HEK293 (cell line): Measurements from ENCODE around the gene IER2.
A peak's percentile ranks its signal among the peaks of the same experiment; 100 is the strongest.

ENCODE experiments used
- GLI2 ChIP-seq: fragments of 450-650 bp; formaldehyde crosslinking; IDR thresholded peaks from 2 replicates; pipeline ENCODE4; 2017; ENCODE audit warnings: missing biosample characterization, missing genetic modification characterization, low read depth, borderline replicate concordance
- KLF16 ChIP-seq: fragments of 450-650 bp; formaldehyde crosslinking; IDR thresholded peaks from 2 replicates; pipeline ENCODE4 v1.5.1; 2017; ENCODE audit warnings: missing biosample characterization, missing genetic modification characterization
- KLF8 ChIP-seq: fragments of 450-650 bp; formaldehyde crosslinking; IDR thresholded peaks from 2 replicates; pipeline ENCODE4 v1.5.1; 2016; ENCODE audit warnings: missing biosample characterization, missing genetic modification characterization
- OSR2 ChIP-seq: fragments of 450-650 bp; formaldehyde crosslinking; IDR thresholded peaks from 2 replicates; pipeline ENCODE4 v1.5.1; 2016; ENCODE audit warnings: missing biosample characterization, missing genetic modification characterization
- SP2 ChIP-seq: fragments of 450-650 bp; formaldehyde crosslinking; IDR thresholded peaks from 2 replicates; pipeline ENCODE4 v1.5.1; 2016; ENCODE audit warnings: missing biosample characterization, missing genetic modification characterization
- SP3 ChIP-seq: fragments of 450-650 bp; formaldehyde crosslinking; IDR thresholded peaks from 2 replicates; pipeline ENCODE4 v1.5.1; 2016; ENCODE audit warnings: missing biosample characterization, missing genetic modification characterization
- SP7 ChIP-seq: fragments of 450-650 bp; formaldehyde crosslinking; IDR thresholded peaks from 2 replicates; pipeline ENCODE4 v1.5.1; 2016; ENCODE audit warnings: missing biosample characterization, missing genetic modification characterization
- ZBTB8A ChIP-seq: fragments of 450-650 bp; formaldehyde crosslinking; IDR thresholded peaks from 2 replicates; pipeline ENCODE4 v1.5.1; 2016; ENCODE audit warnings: missing biosample characterization, missing genetic modification characterization
- ZIC2 ChIP-seq: fragments of 450-650 bp; formaldehyde crosslinking; IDR thresholded peaks from 2 replicates; pipeline ENCODE4 v1.5.1; 2016; ENCODE audit warnings: missing biosample characterization, missing genetic modification characterization
- ZNF19 ChIP-seq: fragments of 450-650 bp; formaldehyde crosslinking; IDR thresholded peaks from 2 replicates; pipeline ENCODE4; 2016; ENCODE audit warnings: missing biosample characterization, missing genetic modification characterization, low read depth
- ZNF292 ChIP-seq: fragments of 450-650 bp; formaldehyde crosslinking; IDR thresholded peaks from 2 replicates; pipeline ENCODE4 v1.5.1; 2016; ENCODE audit warnings: low read depth, missing biosample characterization, missing genetic modification characterization, borderline replicate concordance
- ZNF302 ChIP-seq: fragments of 450-650 bp; formaldehyde crosslinking; IDR thresholded peaks from 2 replicates; pipeline ENCODE4 v1.5.1; 2016; ENCODE audit warnings: missing biosample characterization, missing genetic modification characterization, low read depth
- ZNF391 ChIP-seq: fragments of 450-650 bp; formaldehyde crosslinking; IDR thresholded peaks from 2 replicates; pipeline ENCODE4 v1.5.1; 2016; ENCODE audit warnings: low read depth, missing biosample characterization, missing genetic modification characterization, borderline replicate concordance
- ZNF433 ChIP-seq: fragments of 450-650 bp; formaldehyde crosslinking; IDR thresholded peaks from 2 replicates; pipeline ENCODE4 v1.5.1; 2016; ENCODE audit warnings: missing biosample characterization, missing genetic modification characterization, low read depth
- ZNF561 ChIP-seq: fragments of 450-650 bp; IDR thresholded peaks from 2 replicates; pipeline ENCODE4 v1.5.1; 2018; ENCODE audit warnings: missing biosample characterization, missing genetic modification characterization, borderline replicate concordance
- ZNF629 ChIP-seq: fragments of 450-650 bp; formaldehyde crosslinking; IDR thresholded peaks from 2 replicates; pipeline ENCODE4 v1.5.1; 2017; ENCODE audit warnings: missing biosample characterization, missing genetic modification characterization
- ZXDB ChIP-seq: fragments of 450-650 bp; formaldehyde crosslinking; IDR thresholded peaks from 2 replicates; pipeline ENCODE4 v1.5.1; 2016; ENCODE audit warnings: missing biosample characterization, missing genetic modification characterization
- TF ChIP-seq, protein P1 (sequence below): fragments of 450-650 bp; formaldehyde crosslinking; optimal IDR thresholded peaks from 2 replicates; pipeline ENCODE3; 2016; ENCODE audit warnings: missing biosample characterization, mild to moderate bottlenecking, missing genetic modification characterization
- TF ChIP-seq, protein P2 (sequence below): fragments of 450-650 bp; formaldehyde crosslinking; IDR thresholded peaks from 2 replicates; pipeline ENCODE4 v1.5.0; 2017; ENCODE audit warnings: missing biosample characterization, missing genetic modification characterization, borderline replicate concordance
- TF ChIP-seq, protein P3 (sequence below): fragments of 450-650 bp; formaldehyde crosslinking; IDR thresholded peaks from 2 replicates; pipeline ENCODE4 v1.5.1; 2016; ENCODE audit warnings: missing biosample characterization, missing genetic modification characterization
- TF ChIP-seq, protein P4 (sequence below): fragments of 450-650 bp; formaldehyde crosslinking; IDR thresholded peaks from 2 replicates; pipeline ENCODE4 v1.5.1; 2016; ENCODE audit warnings: missing biosample characterization, missing genetic modification characterization
- TF ChIP-seq, protein P5 (sequence below): fragments of 450-650 bp; formaldehyde crosslinking; IDR thresholded peaks from 2 replicates; pipeline ENCODE4 v1.5.1; 2016; ENCODE audit warnings: missing biosample characterization, missing genetic modification characterization
- TF ChIP-seq, protein P6 (sequence below): fragments of 450-650 bp; formaldehyde crosslinking; IDR thresholded peaks from 2 replicates; pipeline ENCODE4 v1.5.1; 2017; ENCODE audit warnings: missing biosample characterization, mild to moderate bottlenecking, missing genetic modification characterization, moderate library complexity

Gene IER2

DNA sequence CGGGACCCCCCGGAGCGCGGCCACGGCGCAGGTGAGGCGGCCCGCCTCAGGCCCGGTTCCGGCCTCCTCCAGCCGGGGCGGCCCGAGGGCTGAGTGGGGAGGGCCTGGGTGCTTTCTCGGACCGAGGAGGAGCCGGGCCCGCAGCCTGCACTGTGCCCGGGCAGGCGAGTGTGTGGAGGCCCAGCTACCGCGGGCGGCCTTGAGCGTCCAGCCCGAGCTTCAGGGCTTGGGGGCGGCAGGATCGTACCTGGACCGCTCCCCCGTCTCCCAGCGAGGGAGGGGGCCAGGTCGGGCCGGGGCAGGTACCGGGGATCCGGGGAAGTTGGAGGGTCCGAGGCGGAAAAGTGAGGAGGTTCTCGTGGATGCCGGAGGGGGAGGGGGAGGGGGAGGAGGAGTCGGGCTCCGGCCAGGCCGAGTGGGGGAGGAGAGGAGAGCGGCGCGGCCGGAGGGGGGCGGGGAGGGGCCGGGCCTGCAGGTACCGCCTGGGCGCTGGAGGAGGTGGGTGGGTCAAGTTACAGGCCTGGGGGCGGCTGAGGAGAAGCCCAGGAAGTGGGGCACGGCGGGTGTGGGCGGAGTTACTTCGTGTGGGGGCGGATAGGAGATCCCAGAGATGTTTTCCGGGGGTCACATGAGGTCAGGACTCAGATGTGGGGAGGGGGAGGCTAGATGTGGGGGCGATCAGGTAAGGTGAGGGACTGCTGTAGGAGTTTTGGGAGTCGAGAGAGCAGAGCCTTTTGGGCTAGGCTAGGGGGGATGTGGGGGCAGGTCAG lies 31.6 kb upstream of the IER2 start (continued):
- no peak for TF ChIP-seq ZNF433 (tag by site-specific recombination)
- TF ChIP-seq SP2 (tag by site-specific recombination), result peak; percentile 85
- peak; percentile 86 for TF ChIP-seq SP3 (tag by site-specific recombination)
- TF ChIP-seq KLF16 (tag by site-specific recombination), result 0 out of 2 replicates have a peak, but pooled peaks have one; percentile 33
- TF ChIP-seq ZXDB (tag by site-specific recombination), result peak; percentile 61; the same call in 1 of the 2 replicates
- TF ChIP-seq, protein P1, sequence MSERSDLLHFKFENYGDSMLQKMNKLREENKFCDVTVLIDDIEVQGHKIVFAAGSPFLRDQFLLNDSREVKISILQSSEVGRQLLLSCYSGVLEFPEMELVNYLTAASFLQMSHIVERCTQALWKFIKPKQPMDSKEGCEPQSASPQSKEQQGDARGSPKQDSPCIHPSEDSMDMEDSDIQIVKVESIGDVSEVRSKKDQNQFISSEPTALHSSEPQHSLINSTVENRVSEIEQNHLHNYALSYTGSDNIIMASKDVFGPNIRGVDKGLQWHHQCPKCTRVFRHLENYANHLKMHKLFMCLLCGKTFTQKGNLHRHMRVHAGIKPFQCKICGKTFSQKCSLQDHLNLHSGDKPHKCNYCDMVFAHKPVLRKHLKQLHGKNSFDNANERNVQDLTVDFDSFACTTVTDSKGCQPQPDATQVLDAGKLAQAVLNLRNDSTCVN (tag by site-specific recombination), result peak; percentile 44
- TF ChIP-seq, protein P2, sequence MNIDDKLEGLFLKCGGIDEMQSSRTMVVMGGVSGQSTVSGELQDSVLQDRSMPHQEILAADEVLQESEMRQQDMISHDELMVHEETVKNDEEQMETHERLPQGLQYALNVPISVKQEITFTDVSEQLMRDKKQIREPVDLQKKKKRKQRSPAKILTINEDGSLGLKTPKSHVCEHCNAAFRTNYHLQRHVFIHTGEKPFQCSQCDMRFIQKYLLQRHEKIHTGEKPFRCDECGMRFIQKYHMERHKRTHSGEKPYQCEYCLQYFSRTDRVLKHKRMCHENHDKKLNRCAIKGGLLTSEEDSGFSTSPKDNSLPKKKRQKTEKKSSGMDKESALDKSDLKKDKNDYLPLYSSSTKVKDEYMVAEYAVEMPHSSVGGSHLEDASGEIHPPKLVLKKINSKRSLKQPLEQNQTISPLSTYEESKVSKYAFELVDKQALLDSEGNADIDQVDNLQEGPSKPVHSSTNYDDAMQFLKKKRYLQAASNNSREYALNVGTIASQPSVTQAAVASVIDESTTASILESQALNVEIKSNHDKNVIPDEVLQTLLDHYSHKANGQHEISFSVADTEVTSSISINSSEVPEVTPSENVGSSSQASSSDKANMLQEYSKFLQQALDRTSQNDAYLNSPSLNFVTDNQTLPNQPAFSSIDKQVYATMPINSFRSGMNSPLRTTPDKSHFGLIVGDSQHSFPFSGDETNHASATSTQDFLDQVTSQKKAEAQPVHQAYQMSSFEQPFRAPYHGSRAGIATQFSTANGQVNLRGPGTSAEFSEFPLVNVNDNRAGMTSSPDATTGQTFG (tag by site-specific recombination), result no peak
- peak; percentile 52; the same call in 1 of the 2 replicates for TF ChIP-seq ZNF391
- TF ChIP-seq ZNF302, result no peak
- TF ChIP-seq ZIC2 (tag by site-specific recombination), result peak; percentile 37; the same call in 1 of the 2 replicates
- TF ChIP-seq KLF8 (tag by site-specific recombination), result peak; percentile 50; the same call in 1 of the 2 replicates
- TF ChIP-seq SP7, result peak; percentile 67
- no peak for TF ChIP-seq OSR2 (tag by site-specific recombination)
- TF ChIP-seq ZNF629 (tag by site-specific recombination), result 0 out of 2 replicates have a peak, but pooled peaks have one; percentile 36
- no peak for TF ChIP-seq ZNF19
- 0 out of 2 replicates have a peak, but pooled peaks have one; percentile 26 for TF ChIP-seq ZNF292 (tag by site-specific recombination)
- no peak; the same call in 1 of the 2 replicates for TF ChIP-seq GLI2 (tag by site-specific recombination)
- TF ChIP-seq, protein P3, sequence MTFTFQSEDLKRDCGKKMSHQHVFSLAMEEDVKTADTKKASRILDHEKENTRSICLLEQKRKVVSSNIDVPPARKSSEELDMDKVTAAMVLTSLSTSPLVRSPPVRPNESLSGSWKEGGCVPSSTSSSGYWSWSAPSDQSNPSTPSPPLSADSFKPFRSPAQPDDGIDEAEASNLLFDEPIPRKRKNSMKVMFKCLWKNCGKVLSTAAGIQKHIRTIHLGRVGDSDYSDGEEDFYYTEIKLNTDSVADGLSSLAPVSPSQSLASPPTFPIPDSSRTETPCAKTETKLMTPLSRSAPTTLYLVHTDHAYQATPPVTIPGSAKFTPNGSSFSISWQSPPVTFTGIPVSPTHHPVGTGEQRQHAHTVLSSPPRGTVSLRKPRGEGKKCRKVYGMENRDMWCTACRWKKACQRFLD (tag by site-specific recombination), result no peak
- TF ChIP-seq, protein P4, sequence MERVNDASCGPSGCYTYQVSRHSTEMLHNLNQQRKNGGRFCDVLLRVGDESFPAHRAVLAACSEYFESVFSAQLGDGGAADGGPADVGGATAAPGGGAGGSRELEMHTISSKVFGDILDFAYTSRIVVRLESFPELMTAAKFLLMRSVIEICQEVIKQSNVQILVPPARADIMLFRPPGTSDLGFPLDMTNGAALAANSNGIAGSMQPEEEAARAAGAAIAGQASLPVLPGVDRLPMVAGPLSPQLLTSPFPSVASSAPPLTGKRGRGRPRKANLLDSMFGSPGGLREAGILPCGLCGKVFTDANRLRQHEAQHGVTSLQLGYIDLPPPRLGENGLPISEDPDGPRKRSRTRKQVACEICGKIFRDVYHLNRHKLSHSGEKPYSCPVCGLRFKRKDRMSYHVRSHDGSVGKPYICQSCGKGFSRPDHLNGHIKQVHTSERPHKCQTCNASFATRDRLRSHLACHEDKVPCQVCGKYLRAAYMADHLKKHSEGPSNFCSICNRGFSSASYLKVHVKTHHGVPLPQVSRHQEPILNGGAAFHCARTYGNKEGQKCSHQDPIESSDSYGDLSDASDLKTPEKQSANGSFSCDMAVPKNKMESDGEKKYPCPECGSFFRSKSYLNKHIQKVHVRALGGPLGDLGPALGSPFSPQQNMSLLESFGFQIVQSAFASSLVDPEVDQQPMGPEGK (tag by site-specific recombination), result peak; percentile 94
- peak; percentile 28; the same call in 1 of the 2 replicates for TF ChIP-seq ZNF561 (tag by site-specific recombination)
- 0 out of 2 replicates have a peak, but pooled peaks have one; percentile 34 for TF ChIP-seq ZBTB8A (tag by site-specific recombination)
- TF ChIP-seq, protein P5, sequence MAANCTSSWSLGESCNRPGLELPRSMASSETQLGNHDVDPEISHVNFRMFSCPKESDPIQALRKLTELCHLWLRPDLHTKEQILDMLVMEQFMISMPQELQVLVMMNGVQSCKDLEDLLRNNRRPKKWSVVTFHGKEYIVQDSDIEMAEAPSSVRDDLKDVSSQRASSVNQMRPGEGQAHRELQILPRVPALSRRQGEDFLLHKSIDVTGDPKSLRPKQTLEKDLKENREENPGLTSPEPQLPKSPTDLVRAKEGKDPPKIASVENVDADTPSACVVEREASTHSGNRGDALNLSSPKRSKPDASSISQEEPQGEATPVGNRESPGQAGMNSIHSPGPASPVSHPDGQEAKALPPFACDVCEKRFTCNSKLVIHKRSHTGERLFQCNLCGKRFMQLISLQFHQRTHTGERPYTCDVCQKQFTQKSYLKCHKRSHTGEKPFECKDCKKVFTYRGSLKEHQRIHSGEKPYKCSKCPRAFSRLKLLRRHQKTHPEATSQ (tag by site-specific recombination), result no peak
- TF ChIP-seq, protein P6, sequence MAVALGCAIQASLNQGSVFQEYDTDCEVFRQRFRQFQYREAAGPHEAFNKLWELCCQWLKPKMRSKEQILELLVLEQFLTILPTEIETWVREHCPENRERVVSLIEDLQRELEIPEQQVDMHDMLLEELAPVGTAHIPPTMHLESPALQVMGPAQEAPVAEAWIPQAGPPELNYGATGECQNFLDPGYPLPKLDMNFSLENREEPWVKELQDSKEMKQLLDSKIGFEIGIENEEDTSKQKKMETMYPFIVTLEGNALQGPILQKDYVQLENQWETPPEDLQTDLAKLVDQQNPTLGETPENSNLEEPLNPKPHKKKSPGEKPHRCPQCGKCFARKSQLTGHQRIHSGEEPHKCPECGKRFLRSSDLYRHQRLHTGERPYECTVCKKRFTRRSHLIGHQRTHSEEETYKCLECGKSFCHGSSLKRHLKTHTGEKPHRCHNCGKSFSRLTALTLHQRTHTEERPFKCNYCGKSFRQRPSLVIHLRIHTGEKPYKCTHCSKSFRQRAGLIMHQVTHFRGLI, result 0 out of 2 replicates have a peak, but pooled peaks have one; percentile 27
- TF ChIP-seq, all 188 proteins: peak for 38
